Measurements from ENCODE around the gene TMEM92. TPM values are rescaled to one million over a fixed set of nuclear protein-coding genes. Genes with fewer than 3 reads are reported as not detected.
A peak's percentile ranks its signal among the peaks of the same experiment; 100 is the strongest.

Gene TMEM92
- total RNA-seq, 4 donors from 2014 or later, result 0.16 TPM; not detected in 3

DNA sequence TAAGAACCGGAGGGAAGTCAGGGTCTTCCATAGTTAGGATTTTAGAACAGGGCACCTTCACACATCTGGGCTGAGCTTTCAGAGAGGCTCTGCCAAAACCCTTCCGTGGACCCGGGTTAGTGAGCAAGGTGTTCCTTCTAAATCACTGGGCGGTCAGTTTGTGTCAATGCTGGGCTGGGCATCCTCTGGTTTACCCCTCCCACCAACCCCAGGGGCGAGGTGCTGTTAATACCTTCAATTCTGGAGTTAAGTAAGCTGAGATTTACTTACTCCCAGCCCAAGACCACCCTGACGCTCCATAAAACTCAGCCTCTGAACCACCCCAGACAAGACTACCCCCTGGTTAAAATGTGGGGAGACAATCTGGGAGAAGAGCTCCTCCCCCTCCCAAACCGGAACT, 1.0 kb downstream of the TMEM92 start:
- no peak for ATAC-seq
- no peak overlapping the region for H3K4me3 ChIP-seq
- H3K9me3 ChIP-seq, result no peaks in the 10 kb centered on the region
- no peak overlapping the region for H3K27ac ChIP-seq
- H3K27me3 ChIP-seq, result peaks cover 21% of the 10 kb centered on the region
- H3K36me3 ChIP-seq, result no peaks in the 10 kb centered on the region
- peaks cover 0 to 35% (median 6%) of the 10 kb centered on the region in 3 donors for H3K4me1 ChIP-seq
- 57 to 62% methylated on average over 4 to 5 of the region's 7 CpGs for WGBS, 2 donors (ENCODE audit: low coverage in 1 of 2)
- no peak for TF ChIP-seq POLR2A (IDR thresholded peaks at IDR 0.05)
- TF ChIP-seq POLR2AphosphoS5 (IDR thresholded peaks at IDR 0.05), result no peak

GRCh38 chr17:50276588-50277356, 2.5 kb downstream of the TMEM92 start:
- 30 to 34% methylated on average over 3 to 8 of the region's 8 CpGs for WGBS, 2 donors (ENCODE audit: low coverage in 1 of 2)
- no peak overlapping the region for H3K4me3 ChIP-seq
- peaks cover 0 to 24% (median 4%) of the 10 kb centered on the region in 3 donors for H3K4me1 ChIP-seq
- TF ChIP-seq POLR2AphosphoS5 (IDR thresholded peaks at IDR 0.05) (no peak), EP300 (IDR thresholded peaks at IDR 0.05) (no peak), POLR2A (IDR thresholded peaks at IDR 0.05) (no peak)
- TF ChIP-seq, protein P1, sequence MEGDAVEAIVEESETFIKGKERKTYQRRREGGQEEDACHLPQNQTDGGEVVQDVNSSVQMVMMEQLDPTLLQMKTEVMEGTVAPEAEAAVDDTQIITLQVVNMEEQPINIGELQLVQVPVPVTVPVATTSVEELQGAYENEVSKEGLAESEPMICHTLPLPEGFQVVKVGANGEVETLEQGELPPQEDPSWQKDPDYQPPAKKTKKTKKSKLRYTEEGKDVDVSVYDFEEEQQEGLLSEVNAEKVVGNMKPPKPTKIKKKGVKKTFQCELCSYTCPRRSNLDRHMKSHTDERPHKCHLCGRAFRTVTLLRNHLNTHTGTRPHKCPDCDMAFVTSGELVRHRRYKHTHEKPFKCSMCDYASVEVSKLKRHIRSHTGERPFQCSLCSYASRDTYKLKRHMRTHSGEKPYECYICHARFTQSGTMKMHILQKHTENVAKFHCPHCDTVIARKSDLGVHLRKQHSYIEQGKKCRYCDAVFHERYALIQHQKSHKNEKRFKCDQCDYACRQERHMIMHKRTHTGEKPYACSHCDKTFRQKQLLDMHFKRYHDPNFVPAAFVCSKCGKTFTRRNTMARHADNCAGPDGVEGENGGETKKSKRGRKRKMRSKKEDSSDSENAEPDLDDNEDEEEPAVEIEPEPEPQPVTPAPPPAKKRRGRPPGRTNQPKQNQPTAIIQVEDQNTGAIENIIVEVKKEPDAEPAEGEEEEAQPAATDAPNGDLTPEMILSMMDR (IDR thresholded peaks at IDR 0.05), result no peak
- no peak for ATAC-seq
- H3K9me3 ChIP-seq, result no peaks in the 10 kb centered on the region
- no peaks in the 10 kb centered on the region for H3K36me3 ChIP-seq
- peaks cover 21% of the 10 kb centered on the region for H3K27me3 ChIP-seq
- H3K27ac ChIP-seq, result no peak overlapping the region

- no peak overlapping the region for H3K27ac ChIP-seq
- H3K36me3 ChIP-seq, result no peaks in the 10 kb centered on the region
- no peak overlapping the region for H3K4me3 ChIP-seq
- H3K4me1 ChIP-seq, result peaks cover 0 to 18% (median 2%) of the 10 kb centered on the region in 3 donors
- H3K27me3 ChIP-seq, result peaks cover 21% of the 10 kb centered on the region
- H3K9me3 ChIP-seq, result no peaks in the 10 kb centered on the region
- no peak for TF ChIP-seq POLR2A (IDR thresholded peaks at IDR 0.05)
- TF ChIP-seq, protein P1 (IDR thresholded peaks at IDR 0.05), result no peak
- TF ChIP-seq POLR2AphosphoS5 (IDR thresholded peaks at IDR 0.05), result no peak
- no peak for TF ChIP-seq EP300 (IDR thresholded peaks at IDR 0.05)
- no peak for ATAC-seq
- WGBS, 2 donors (ENCODE audit: low coverage in 1 of 2), result 42 to 47% methylated on average over 3 to 5 of the region's 5 CpGs
Measured at GRCh38 chr17:50277357-50277754, 3.1 kb downstream of the TMEM92 start.

DNA sequence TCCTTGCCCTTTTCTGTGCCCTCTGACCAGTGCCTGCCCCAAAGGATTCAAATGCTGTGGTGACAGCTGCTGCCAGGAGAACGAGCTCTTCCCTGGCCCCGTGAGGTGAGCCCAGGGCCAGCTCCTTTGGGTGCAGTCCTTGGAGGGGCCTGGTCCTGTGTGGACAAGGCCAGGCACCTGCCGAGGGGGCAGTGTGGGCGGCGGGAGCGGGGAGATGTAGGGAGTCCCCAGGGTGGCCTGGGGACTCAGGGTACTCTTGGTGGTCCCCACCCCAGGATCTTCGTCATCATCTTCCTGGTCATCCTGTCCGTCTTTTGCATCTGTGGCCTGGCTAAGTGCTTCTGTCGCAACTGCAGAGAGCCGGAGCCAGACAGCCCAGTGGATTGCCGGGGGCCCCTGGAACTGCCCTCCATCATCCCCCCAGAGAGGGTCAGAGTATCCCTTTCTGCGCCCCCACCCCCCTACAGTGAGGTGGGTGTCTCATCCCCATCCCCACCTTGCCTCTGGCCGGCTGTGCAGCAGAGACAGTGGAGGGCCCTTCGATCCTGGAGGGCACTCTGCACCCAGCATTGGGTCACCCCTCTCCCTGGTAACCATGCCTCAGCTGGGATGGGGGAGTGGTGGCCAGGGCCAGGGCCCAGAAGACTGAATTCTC, 4.4 kb downstream of the TMEM92 start:
- WGBS, 2 donors (ENCODE audit: low coverage in 1 of 2), result no CpG with 5 or more reads among the region's 14 CpGs
- TF ChIP-seq POLR2A (IDR thresholded peaks at IDR 0.05) (no peak), EP300 (IDR thresholded peaks at IDR 0.05) (no peak)
- TF ChIP-seq, protein P1 (IDR thresholded peaks at IDR 0.05), result no peak
- Histone ChIP-seq H3K4me3 (no peak overlapping the region), H3K4me1 (peaks cover 0 to 5% (median 0%) of the 10 kb centered on the region in 3 donors), H3K27me3 (peaks cover 20% of the 10 kb centered on the region), H3K9me3 (no peaks in the 10 kb centered on the region), H3K36me3 (no peaks in the 10 kb centered on the region), H3K27ac (no peak overlapping the region)
- ATAC-seq, result no peak

GRCh38 chr17:50279181-50279526, 4.9 kb downstream of the TMEM92 start:
- no peaks in the 10 kb centered on the region for H3K9me3 ChIP-seq
- H3K36me3 ChIP-seq, result no peaks in the 10 kb centered on the region
- no peak for TF ChIP-seq POLR2A (IDR thresholded peaks at IDR 0.05)
- TF ChIP-seq, protein P1 (IDR thresholded peaks at IDR 0.05), result no peak
- TF ChIP-seq POLR2AphosphoS5 (IDR thresholded peaks at IDR 0.05), result no peak
- H3K27me3 ChIP-seq, result peaks cover 15% of the 10 kb centered on the region
- H3K27ac ChIP-seq, result no peak overlapping the region
- H3K4me1 ChIP-seq, result peaks cover 0 to 1% (median 0%) of the 10 kb centered on the region in 3 donors
- ATAC-seq, result peak; percentile 17
- H3K4me3 ChIP-seq, result no peak overlapping the region
- WGBS, 2 donors (ENCODE audit: low coverage in 1 of 2), result 32 to 57% methylated on average over 3 of the region's 4 CpGs
